GM12874 (cell line): ENCODE data around the gene DCUN1D4.

Source experiments
- TF ChIP-seq, protein P1 (sequence below): IDR thresholded peaks from 2 replicates; pipeline ENCODE4 v1.5.1; 2011; ENCODE audit warnings: low read depth, mild to moderate bottlenecking, control low read depth, low read length, moderate library complexity; ENCODE audit not compliant: insufficient read depth

The DCUN1D4 gene

DNA sequence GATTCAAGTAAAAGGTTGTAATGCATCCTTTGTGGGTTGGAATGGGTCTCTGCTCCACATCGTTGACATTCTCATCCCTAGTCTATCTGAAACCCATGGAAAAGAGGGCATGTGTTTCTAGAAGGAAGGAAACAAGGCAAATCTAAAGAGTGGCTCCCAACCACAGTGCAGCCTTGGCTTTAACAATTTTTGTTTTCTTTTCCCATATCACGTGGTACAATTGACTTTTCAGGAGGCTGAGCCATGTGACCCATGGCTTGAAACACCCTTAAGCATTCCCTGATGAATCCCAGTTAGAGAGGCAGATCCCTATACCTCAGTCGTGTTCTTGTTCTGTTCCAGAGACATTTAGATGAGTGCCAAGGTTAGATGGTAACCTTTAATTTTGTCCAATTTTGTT is 12.8 kb downstream of the DCUN1D4 start:
- TF ChIP-seq, protein P1, sequence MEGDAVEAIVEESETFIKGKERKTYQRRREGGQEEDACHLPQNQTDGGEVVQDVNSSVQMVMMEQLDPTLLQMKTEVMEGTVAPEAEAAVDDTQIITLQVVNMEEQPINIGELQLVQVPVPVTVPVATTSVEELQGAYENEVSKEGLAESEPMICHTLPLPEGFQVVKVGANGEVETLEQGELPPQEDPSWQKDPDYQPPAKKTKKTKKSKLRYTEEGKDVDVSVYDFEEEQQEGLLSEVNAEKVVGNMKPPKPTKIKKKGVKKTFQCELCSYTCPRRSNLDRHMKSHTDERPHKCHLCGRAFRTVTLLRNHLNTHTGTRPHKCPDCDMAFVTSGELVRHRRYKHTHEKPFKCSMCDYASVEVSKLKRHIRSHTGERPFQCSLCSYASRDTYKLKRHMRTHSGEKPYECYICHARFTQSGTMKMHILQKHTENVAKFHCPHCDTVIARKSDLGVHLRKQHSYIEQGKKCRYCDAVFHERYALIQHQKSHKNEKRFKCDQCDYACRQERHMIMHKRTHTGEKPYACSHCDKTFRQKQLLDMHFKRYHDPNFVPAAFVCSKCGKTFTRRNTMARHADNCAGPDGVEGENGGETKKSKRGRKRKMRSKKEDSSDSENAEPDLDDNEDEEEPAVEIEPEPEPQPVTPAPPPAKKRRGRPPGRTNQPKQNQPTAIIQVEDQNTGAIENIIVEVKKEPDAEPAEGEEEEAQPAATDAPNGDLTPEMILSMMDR: no peak

DNA sequence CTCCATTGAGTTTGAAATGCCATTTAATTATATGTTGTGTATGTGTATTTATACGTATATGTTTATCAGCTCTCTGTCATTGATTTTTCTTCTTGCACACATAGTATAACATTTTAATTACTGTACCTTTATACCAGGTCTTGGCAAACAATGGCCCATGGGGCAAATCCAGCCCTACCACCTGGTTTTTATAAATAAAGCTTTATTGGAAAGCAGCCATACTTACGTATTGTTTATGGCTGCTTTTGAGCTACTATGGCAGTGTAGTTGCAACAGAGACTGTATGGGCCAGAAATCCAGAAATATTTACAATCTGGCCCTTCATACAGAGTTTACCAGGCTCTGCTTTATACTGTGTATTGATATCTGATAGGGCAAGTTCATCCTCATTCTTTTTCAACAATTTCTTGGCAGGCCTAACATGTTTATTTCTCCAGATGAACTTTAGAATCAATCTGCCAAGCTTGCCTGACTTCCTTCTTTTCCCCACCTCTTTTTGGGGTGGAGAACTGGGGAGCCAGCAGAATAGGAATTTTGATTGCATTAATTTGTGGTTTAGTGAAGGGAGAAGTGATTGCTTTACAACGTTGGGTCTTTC is 15.8 kb downstream of the DCUN1D4 start:
- TF ChIP-seq, protein P1: no peak

DNA sequence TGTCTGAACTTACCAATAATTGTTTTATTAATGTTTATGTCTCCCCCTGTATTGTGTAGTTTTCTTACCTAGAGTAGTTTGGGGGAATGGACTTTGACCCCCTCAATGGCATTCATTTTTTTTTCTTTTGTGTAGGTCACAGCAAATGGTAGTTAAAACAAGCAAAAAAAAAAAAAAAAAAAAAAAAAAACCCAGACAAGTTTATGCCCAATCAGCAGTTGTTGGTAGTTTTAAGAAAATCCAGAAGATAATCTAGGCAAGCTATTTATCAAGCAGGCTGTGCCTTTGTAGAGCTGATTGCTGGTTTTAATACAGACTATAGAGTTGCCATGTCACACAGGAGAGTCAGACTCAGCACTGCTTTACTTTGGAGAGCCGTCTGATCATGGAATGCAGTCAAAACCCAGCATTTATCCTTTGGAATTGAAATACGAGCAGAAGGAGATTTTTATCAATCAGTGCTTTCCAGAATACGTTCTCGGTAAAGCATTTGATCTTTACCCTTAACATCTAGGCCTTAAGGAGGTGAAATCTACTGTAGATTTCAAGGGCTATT is 16.6 kb downstream of the DCUN1D4 start:
- TF ChIP-seq, protein P1: no peak

DNA sequence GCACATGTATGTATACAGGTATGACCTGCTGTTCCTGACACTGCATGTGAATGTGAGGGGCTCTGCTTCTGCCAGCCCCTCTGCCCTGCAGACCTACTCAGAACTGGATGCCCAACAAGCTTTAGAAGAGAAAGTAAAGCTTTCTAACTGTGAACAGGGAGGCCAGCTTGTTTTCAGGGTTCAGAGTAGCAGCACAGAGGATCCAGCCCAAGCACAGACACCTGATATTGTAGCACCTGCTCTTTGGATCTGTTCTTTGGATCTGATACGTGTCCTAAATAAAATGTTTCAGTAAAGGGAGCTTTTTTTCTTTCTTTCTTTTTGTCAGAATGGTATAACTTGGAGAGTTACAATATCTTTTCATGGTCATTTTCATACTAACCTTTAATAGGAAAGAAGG is 19.2 kb downstream of the DCUN1D4 start:
- TF ChIP-seq, protein P1: no peak

DNA sequence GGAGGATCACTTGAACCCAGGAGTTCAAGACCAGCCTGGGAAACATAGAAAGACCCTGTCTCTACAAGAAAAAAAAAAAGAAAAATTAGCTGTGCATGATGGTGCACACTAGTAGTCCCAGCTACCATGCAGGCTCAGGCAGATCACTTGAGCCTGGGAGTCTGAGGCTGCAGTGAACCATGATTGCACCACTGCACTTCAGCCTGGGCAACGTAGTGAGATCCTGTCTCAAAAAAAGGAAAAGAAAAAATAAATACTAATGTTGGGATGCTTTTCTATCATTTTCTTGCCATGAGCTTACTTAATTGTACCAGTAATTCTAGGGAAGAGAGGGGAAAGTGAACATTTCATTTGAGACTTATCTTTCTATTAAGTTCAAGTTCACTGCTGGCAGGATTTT is 19.8 kb downstream of the DCUN1D4 start:
- TF ChIP-seq, protein P1: no peak

DNA sequence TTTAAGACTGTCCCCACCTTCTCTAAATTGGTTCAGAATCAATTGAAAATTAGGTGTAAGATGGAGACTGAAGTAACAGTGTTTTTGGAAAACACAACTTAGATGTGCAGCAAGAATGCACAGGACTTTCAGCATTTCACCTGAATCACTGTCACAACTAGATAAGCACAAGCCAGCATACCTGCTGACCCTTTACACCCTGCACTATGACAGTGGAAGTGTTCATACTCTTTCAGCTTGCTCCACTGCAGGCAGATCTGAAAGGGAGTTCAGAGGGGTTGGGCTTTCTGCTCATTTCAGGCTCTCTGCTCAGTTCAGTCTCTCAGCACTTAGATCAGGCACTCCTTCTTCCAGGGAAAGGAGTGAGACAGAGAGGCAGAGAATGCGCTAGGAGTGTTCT is 22.8 kb downstream of the DCUN1D4 start:
- TF ChIP-seq, protein P1: no peak

DNA sequence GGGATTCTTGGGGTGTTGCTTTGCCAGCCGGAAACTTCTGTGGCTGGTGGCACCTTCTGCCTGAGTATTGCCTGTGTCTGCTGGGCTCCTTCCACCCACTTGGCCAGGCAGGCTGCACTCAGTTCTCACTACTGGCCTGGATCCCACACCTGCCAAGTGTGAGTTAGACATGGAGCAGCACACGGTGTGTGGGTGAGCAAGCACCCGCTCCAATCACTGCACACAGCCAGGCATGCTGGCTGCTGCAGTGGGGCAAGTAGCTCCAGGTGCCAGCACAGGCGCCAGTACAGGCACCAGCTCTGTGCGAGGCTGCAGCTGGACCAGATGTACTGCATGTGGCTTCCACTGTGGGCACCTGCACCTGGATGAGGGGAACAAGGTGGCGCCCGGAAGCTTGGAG is 23.9 kb downstream of the DCUN1D4 start:
- TF ChIP-seq, protein P1: no peak
